ENCODE data around the gene BDKRB2.

The BDKRB2 gene

DNA sequence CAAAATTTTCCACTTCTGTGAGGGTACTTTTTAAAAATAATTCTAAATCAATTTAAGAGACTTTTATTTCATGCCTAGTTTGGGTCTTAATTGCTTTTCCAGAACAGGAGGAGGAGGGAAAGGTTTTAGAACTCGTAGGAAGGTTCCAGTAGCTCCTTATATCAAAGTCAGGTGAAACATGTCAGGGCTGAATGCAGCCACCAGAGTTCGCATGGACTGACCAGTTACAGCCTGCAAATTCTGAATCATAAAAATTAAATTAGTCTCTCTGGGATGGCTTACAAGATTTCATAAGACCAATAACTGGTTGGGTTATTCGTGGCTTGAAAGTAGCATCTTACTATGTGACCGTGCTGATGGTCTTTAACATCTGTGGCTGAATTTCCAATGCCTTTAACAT is 51.8 kb downstream of the BDKRB2 start:
- Histone ChIP-seq H3K4me2 (ENCODE audit: low read depth, low read length) (no peak overlapping the region), H4K20me1 (ENCODE audit: insufficient read depth, low read length) (no peaks in the 10 kb centered on the region), H2AFZ (ENCODE audit: low read length) (no peak overlapping the region), H3K4me1 (ENCODE audit: low read length) (no peaks in the 10 kb centered on the region), H3K79me2 (ENCODE audit: low read length) (no peaks in the 10 kb centered on the region), H3K27ac (ENCODE audit: low read length) (no peak overlapping the region), H3K4me3 (ENCODE audit: low read length) (no peak overlapping the region), H3K9me2 (replicated peaks; ENCODE audit: insufficient read depth, low read length) (no peaks in the 10 kb centered on the region), H3K9ac (ENCODE audit: low read length) (no peak overlapping the region), H3K36me3 (replicated peaks; ENCODE audit: insufficient read depth, low read length) (no peaks in the 10 kb centered on the region), H3K9me3 (replicated peaks; ENCODE audit: insufficient read depth, low read length) (no peaks in the 10 kb centered on the region), H3K27me3 (replicated peaks; ENCODE audit: insufficient read depth, low read length) (no peaks in the 10 kb centered on the region), H3F3A (ENCODE audit: insufficient read depth, low read length) (no peaks in the 10 kb centered on the region)
- TF ChIP-seq CTCF (IDR thresholded peaks at IDR 0.05; ENCODE audit: low read length) (no peak), EZH2 (optimal IDR thresholded peaks at IDR 0.05; ENCODE audit: low read depth, low read length) (no peak), EZH2phosphoT487 (IDR thresholded peaks at IDR 0.05; ENCODE audit: low read length) (no peak)
- DNase-seq: no peak

- H3K9ac ChIP-seq (ENCODE audit: low read length): no peak overlapping the region
- no peak overlapping the region for H2AFZ ChIP-seq (ENCODE audit: low read length)
- TF ChIP-seq EZH2phosphoT487 (IDR thresholded peaks at IDR 0.05; ENCODE audit: low read length) (no peak), EZH2 (optimal IDR thresholded peaks at IDR 0.05; ENCODE audit: low read depth, low read length) (no peak), CTCF (IDR thresholded peaks at IDR 0.05; ENCODE audit: low read length) (no peak)
Measured at GRCh38 chr14:96257056-96257455, 52.4 kb downstream of the BDKRB2 start.

GRCh38 chr14:96257900-96258299 is 53.3 kb downstream of the BDKRB2 start:
- H3K9ac ChIP-seq (ENCODE audit: low read length): no peak overlapping the region
- H3K4me2 ChIP-seq (ENCODE audit: low read depth, low read length): no peak overlapping the region
- no peaks in the 10 kb centered on the region for H3K9me3 ChIP-seq (replicated peaks; ENCODE audit: insufficient read depth, low read length)
- DNase-seq: no peak
- H3K4me1 ChIP-seq (ENCODE audit: low read length): no peaks in the 10 kb centered on the region
- no peaks in the 10 kb centered on the region for H3F3A ChIP-seq (ENCODE audit: insufficient read depth, low read length)
- H2AFZ ChIP-seq (ENCODE audit: low read length): no peak overlapping the region
- TF ChIP-seq EZH2phosphoT487 (IDR thresholded peaks at IDR 0.05; ENCODE audit: low read length) (no peak), CTCF (IDR thresholded peaks at IDR 0.05; ENCODE audit: low read length) (no peak), EZH2 (optimal IDR thresholded peaks at IDR 0.05; ENCODE audit: low read depth, low read length) (no peak)
- no peaks in the 10 kb centered on the region for H4K20me1 ChIP-seq (ENCODE audit: insufficient read depth, low read length)
- no peaks in the 10 kb centered on the region for H3K36me3 ChIP-seq (replicated peaks; ENCODE audit: insufficient read depth, low read length)
- H3K4me3 ChIP-seq (ENCODE audit: low read length): no peak overlapping the region
- H3K79me2 ChIP-seq (ENCODE audit: low read length): no peaks in the 10 kb centered on the region
- H3K27ac ChIP-seq (ENCODE audit: low read length): no peak overlapping the region
- no peaks in the 10 kb centered on the region for H3K9me2 ChIP-seq (replicated peaks; ENCODE audit: insufficient read depth, low read length)
- H3K27me3 ChIP-seq (replicated peaks; ENCODE audit: insufficient read depth, low read length): no peaks in the 10 kb centered on the region

More at GRCh38 chr14:96257056-96257455, 52.4 kb downstream of the BDKRB2 start:
- no peaks in the 10 kb centered on the region for H3K9me3 ChIP-seq (replicated peaks; ENCODE audit: insufficient read depth, low read length)
- H3K27me3 ChIP-seq (replicated peaks; ENCODE audit: insufficient read depth, low read length): no peaks in the 10 kb centered on the region
- no peak for DNase-seq
- H3F3A ChIP-seq (ENCODE audit: insufficient read depth, low read length): no peaks in the 10 kb centered on the region
- no peak overlapping the region for H3K27ac ChIP-seq (ENCODE audit: low read length)
- H3K4me3 ChIP-seq (ENCODE audit: low read length): no peak overlapping the region
- H3K4me2 ChIP-seq (ENCODE audit: low read depth, low read length): no peak overlapping the region
- H3K4me1 ChIP-seq (ENCODE audit: low read length): no peaks in the 10 kb centered on the region
- no peaks in the 10 kb centered on the region for H3K9me2 ChIP-seq (replicated peaks; ENCODE audit: insufficient read depth, low read length)
- no peaks in the 10 kb centered on the region for H3K79me2 ChIP-seq (ENCODE audit: low read length)
- H4K20me1 ChIP-seq (ENCODE audit: insufficient read depth, low read length): no peaks in the 10 kb centered on the region
- no peaks in the 10 kb centered on the region for H3K36me3 ChIP-seq (replicated peaks; ENCODE audit: insufficient read depth, low read length)
